ENCODE measurements around the gene HCK. TPM values are rescaled to one million over a fixed set of nuclear protein-coding genes. Genes with fewer than 3 reads are reported as not detected.

Gene HCK
- total RNA-seq, 1 experiment from 2014 or later, result 0.17 TPM

GRCh38 chr20:32139947-32140346 is 87.9 kb downstream of the HCK start:
- H2AFZ ChIP-seq (ENCODE audit: low read depth, low read length, poor library complexity, severe bottlenecking), result no peak overlapping the region
- intact Hi-C loops (cut with micrococcal nuclease), result no loop called here
- ATAC-seq (no peak), DNase-seq (ENCODE audit: low read depth, low spot score) (no peak)
- POLR2A ChIA-PET, result no interaction called here
- CTCF ChIA-PET, result no interaction called here
- no peaks in the 10 kb centered on the region for H3K4me1 ChIP-seq (ENCODE audit: control insufficient read depth in 1 of 2, insufficient read depth in 2 of 2, low read length in 2 of 2)
- RAD21 ChIA-PET (ENCODE audit: low non-redundant PET in 1 of 2, low total read pairs in 2 of 2, uncharacterized antibody in 2 of 2, unreplicated experiment in 2 of 2), result no interaction called here
- no peaks in the 10 kb centered on the region for H3K9me3 ChIP-seq (ENCODE audit: control insufficient read depth in 1 of 2, insufficient read depth in 1 of 2, low read depth in 1 of 2, low read length in 2 of 2)
- no peak overlapping the region for H3K27ac ChIP-seq (ENCODE audit: low read depth, low read length)
- no peaks in the 10 kb centered on the region for H3K27me3 ChIP-seq (ENCODE audit: insufficient read depth, low read length)
- peaks cover 6% of the 10 kb centered on the region for H3K79me2 ChIP-seq (ENCODE audit: insufficient read depth, low read length)
- TF ChIP-seq ZBTB33 (IDR thresholded peaks at IDR 0.05; ENCODE audit: extremely low read depth, insufficient replicate concordance, low read length), result no peak
- no peak for TF ChIP-seq JUND (IDR thresholded peaks at IDR 0.05)
- no peak for TF ChIP-seq SRF (IDR thresholded peaks at IDR 0.05; ENCODE audit: low read depth)
- no peak for TF ChIP-seq CEBPB (IDR thresholded peaks at IDR 0.05; ENCODE audit: low read depth)
- TF ChIP-seq ATF3 (IDR thresholded peaks at IDR 0.05), result no peak
- TF ChIP-seq EGR1 (IDR thresholded peaks at IDR 0.05; ENCODE audit: low read depth), result no peak
- no peak for TF ChIP-seq EZH2 (IDR thresholded peaks at IDR 0.05)
- TF ChIP-seq RAD21 (IDR thresholded peaks at IDR 0.05; ENCODE audit: low read depth), result no peak
- TF ChIP-seq ZNF274 (IDR thresholded peaks at IDR 0.05; ENCODE audit: low read depth, low read length), result no peak
- TF ChIP-seq POLR2AphosphoS5 (IDR thresholded peaks at IDR 0.05; ENCODE audit: low read depth, low read length), result no peak
- no peak for TF ChIP-seq MAX (IDR thresholded peaks at IDR 0.05)
- TF ChIP-seq EZH2phosphoT487 (IDR thresholded peaks at IDR 0.05; ENCODE audit: borderline replicate concordance), result no peak
- no peak for TF ChIP-seq YY1 (IDR thresholded peaks at IDR 0.05; ENCODE audit: extremely low read depth, insufficient replicate concordance, low read depth, low read length)
- TF ChIP-seq ELF1 (IDR thresholded peaks at IDR 0.05; ENCODE audit: borderline replicate concordance, low read depth), result no peak
- TF ChIP-seq TCF7L2 (IDR thresholded peaks at IDR 0.05; ENCODE audit: borderline replicate concordance, extremely low read depth, insufficient read depth, insufficient read length), result no peak
- no peak for TF ChIP-seq SIN3A (IDR thresholded peaks at IDR 0.05; ENCODE audit: low read depth)
- no peak for TF ChIP-seq SP1 (IDR thresholded peaks at IDR 0.05; ENCODE audit: low read depth)
- no peaks in the 10 kb centered on the region for H3K9me2 ChIP-seq (ENCODE audit: insufficient read depth)
- no peak overlapping the region for H3K4me2 ChIP-seq (ENCODE audit: low read length)
- H3K4me3 ChIP-seq (replicated peaks in 1 of 2; ENCODE audit: low read depth in 1 of 2, low read length in 2 of 2), result no peak overlapping the region
- no peaks in the 10 kb centered on the region for H4K20me1 ChIP-seq (ENCODE audit: insufficient read depth)
- no peak overlapping the region for H3K9ac ChIP-seq (ENCODE audit: low read length)
- no TSS peak for BruUV-seq (replicated peaks)
- H3K36me3 ChIP-seq (ENCODE audit: control insufficient read depth in 1 of 2, insufficient read depth in 2 of 2, low read length in 2 of 2), result peaks cover 39 to 45% of the 10 kb centered on the region in 2 experiments; a peak in 3 of 4 replicates
